Activated CD4-positive, alpha-beta T cell treated with anti-CD3 and anti-CD28 coated beads for 36 hours (primary cell): ENCODE data around the gene ITIH4. TPM values are rescaled to one million over a fixed set of nuclear protein-coding genes. Genes with fewer than 3 reads are reported as not detected.

Experiments used
- ATAC-seq: fragments of 200-7000 bp; cut with Tn5 transposase; one replicate; pipeline ENCODE4 v1.10.0; 2021; ENCODE audit warnings: mild to moderate bottlenecking, moderate library complexity
- CTCF ChIA-PET: fragments of 350-600 bp; sonication (Branson Sonifier 250); formaldehyde crosslinking; loops from one replicate; lab custom pipeline; 2021; ENCODE audit warnings: antibody characterized with exemption; lab: Charles Lee
- POLR2A ChIA-PET: fragments of 350-600 bp; sonication (Branson Sonifier 250); formaldehyde crosslinking; loops from one replicate; lab custom pipeline; 2021; ENCODE audit warnings: antibody characterized with exemption, inconsistent platforms; lab: Charles Lee
- DNase-seq: peaks from one replicate; pipeline ENCODE4 v3.0.0-alpha.2; 2020
- H3K27ac Mint-ChIP-seq: one replicate; pipeline ENCODE4 v1.8.0; 2021; ENCODE audit warnings: mixed read lengths
- H3K27me3 Mint-ChIP-seq: one replicate; pipeline ENCODE4 v1.8.0; 2021; ENCODE audit warnings: mixed read lengths
- H3K36me3 Mint-ChIP-seq: one replicate; pipeline ENCODE4 v1.8.0; 2021; ENCODE audit warnings: low read depth, mixed read lengths
- H3K4me1 Mint-ChIP-seq: one replicate; pipeline ENCODE4 v1.8.0; 2021; ENCODE audit warnings: mixed read lengths
- H3K4me3 Mint-ChIP-seq: one replicate; pipeline ENCODE4 v1.8.0; 2021; ENCODE audit warnings: mild to moderate bottlenecking, moderate library complexity, mixed read lengths
- H3K9me3 Mint-ChIP-seq: one replicate; pipeline ENCODE4 v1.8.0; 2021; ENCODE audit warnings: low read depth, mixed read lengths
- intact Hi-C, 2 experiments: fragments of 100-400 bp; cut with DNase I in 1 of 2; cut with micrococcal nuclease in 1 of 2; formaldehyde crosslinking; loops; one replicate each; pipeline versions ENCODE4 v1.14.2 to v1.15.1; 2022 to 2024; cut with DNase I, micrococcal nuclease
- total RNA-seq, 2 experiments: library from RNA; stranded (reverse); gene quantifications; one replicate each; pipeline ENCODE4 v1.2.3, GENCODE V29; 2021

Gene ITIH4
- total RNA-seq, 2 experiments from 2014 or later, result 4.0 to 6.5 TPM

DNA sequence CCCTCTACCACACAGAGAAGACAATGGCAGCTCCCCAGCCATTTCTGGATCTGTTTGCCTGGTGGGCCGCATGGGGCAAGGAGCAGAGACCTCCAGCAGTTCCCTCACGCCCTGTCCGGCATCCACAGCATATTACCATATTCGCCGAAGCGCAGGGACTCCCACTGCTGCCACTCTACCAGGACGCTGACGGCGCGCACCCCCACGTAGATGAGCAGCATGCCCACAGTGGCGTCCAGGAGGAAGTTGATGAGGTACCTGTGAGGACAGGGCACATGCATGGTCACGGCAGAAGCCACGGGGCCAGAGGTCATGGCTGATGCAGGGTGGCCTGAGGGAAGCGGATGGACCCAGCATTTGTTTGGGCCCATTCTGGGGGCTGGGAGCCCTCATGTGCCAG is 19.2 kb upstream of the ITIH4 start:
- CTCF ChIA-PET, result interaction anchor here (1.0 to 3.5 kb wide), 2 partner anchors 12 to 84 kb away, joined by 3 to 10 read pairs; no protein-coding TSS in a partner anchor
- no peak overlapping the region for H3K4me3 Mint-ChIP-seq
- intact Hi-C loops, result loop anchor here (2.0 to 10.0 kb wide), 4 partner anchors 43 to 347 kb away; no protein-coding TSS in a partner anchor
- no peaks in the 10 kb centered on the region for H3K9me3 Mint-ChIP-seq
- peaks cover 2% of the 10 kb centered on the region for H3K4me1 Mint-ChIP-seq
- ATAC-seq (no peak), DNase-seq (no peak)
- no peaks in the 10 kb centered on the region for H3K27me3 Mint-ChIP-seq
- H3K27ac Mint-ChIP-seq, result no peak overlapping the region
- H3K36me3 Mint-ChIP-seq, result peaks cover 7% of the 10 kb centered on the region
- POLR2A ChIA-PET, result no interaction called here

DNA sequence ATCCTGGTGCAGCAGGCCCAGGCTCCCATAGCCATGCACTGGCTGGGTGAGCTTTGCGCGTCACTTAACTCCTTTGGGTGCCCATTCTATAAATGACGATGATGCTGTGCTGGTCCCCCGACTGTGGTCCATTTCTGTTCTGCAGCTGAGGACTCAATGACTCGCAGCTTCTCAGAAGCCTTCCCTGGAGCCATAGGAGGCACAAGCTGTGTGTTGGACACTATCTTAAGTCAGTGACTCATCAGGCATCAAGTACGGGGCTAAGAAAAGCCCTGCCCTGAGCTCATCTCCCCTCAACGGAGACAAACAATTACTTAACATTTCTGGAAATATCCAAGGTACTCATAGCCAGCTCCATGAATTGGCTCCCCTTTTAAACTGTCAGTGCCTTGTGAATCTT is 18.1 kb upstream of the ITIH4 start:
- ChIA-PET POLR2A (no interaction called here), CTCF (interaction anchor here (0.5 to 3.5 kb wide), 8 partner anchors 9 to 439 kb away, joined by 3 to 10 read pairs (median 4); no protein-coding TSS in a partner anchor)
- no peak overlapping the region for H3K27ac Mint-ChIP-seq
- no peak for DNase-seq
- ATAC-seq, result no peak
- no peak overlapping the region for H3K4me3 Mint-ChIP-seq
- peaks cover 7% of the 10 kb centered on the region for H3K36me3 Mint-ChIP-seq
- intact Hi-C loops, result no loop called here
- H3K27me3 Mint-ChIP-seq, result no peaks in the 10 kb centered on the region
- H3K4me1 Mint-ChIP-seq, result peaks cover 7% of the 10 kb centered on the region
- no peaks in the 10 kb centered on the region for H3K9me3 Mint-ChIP-seq

DNA sequence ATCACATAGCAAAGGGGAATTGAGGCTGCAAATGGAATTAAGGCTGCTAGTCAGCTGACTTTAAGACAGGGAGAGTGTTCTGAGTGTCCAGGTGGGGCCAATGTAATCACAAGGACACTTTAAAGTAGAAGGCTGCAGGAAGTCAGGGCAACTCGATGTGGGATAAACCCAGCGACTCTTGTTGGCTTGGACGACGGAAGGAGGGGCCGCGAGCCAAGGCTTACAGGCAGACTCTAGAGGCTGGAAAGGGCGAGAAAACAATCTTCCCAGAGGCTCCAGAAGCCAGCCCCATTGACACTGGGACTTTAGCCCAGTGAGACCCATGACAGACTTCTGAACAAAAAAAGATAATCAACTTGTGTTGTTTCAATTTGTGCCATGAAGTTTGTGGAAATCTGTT is 17.3 kb upstream of the ITIH4 start:
- H3K27me3 Mint-ChIP-seq, result no peaks in the 10 kb centered on the region
- H3K4me3 Mint-ChIP-seq, result no peak overlapping the region
- intact Hi-C loops, result no loop called here
- H3K4me1 Mint-ChIP-seq, result peaks cover 7% of the 10 kb centered on the region
- CTCF ChIA-PET, result interaction anchor here (0.6 to 3.5 kb wide), 5 partner anchors 8 to 263 kb away, joined by 3 to 10 read pairs (median 4); no protein-coding TSS in a partner anchor
- no peak overlapping the region for H3K27ac Mint-ChIP-seq
- no peak for ATAC-seq
- no peaks in the 10 kb centered on the region for H3K9me3 Mint-ChIP-seq
- POLR2A ChIA-PET, result no interaction called here
- no peak for DNase-seq
- H3K36me3 Mint-ChIP-seq, result peaks cover 7% of the 10 kb centered on the region

DNA sequence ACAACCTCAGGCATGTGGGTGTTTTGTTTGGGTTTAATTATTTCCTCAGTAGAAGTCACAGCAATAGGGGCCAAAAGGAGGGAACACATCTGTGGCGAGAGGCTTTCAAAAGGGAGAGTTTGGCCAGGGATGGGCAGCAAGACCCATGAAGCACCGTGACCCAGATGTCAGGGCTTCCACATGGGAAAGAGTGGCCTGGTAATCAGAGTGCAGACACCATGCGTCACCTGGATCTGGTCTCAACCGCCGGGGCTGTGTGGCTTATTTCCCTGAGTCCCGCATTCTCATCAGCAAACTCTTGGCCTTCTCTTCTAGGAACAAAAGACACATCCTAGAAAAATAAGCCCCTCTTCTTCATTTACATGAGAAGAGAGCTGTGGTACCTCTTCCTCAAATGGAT is 16.8 kb upstream of the ITIH4 start:
- ATAC-seq (no peak), DNase-seq (no peak)
- H3K27ac Mint-ChIP-seq, result no peak overlapping the region
- peaks cover 7% of the 10 kb centered on the region for H3K4me1 Mint-ChIP-seq
- H3K4me3 Mint-ChIP-seq, result no peak overlapping the region
- H3K36me3 Mint-ChIP-seq, result peaks cover 7% of the 10 kb centered on the region
- POLR2A ChIA-PET, result no interaction called here
- CTCF ChIA-PET, result interaction anchor here (0.6 to 3.5 kb wide), 3 partner anchors 10 to 117 kb away, joined by 3 to 10 read pairs (median 3); no protein-coding TSS in a partner anchor
- no peaks in the 10 kb centered on the region for H3K9me3 Mint-ChIP-seq
- H3K27me3 Mint-ChIP-seq, result no peaks in the 10 kb centered on the region
- intact Hi-C loops, result no loop called here

DNA sequence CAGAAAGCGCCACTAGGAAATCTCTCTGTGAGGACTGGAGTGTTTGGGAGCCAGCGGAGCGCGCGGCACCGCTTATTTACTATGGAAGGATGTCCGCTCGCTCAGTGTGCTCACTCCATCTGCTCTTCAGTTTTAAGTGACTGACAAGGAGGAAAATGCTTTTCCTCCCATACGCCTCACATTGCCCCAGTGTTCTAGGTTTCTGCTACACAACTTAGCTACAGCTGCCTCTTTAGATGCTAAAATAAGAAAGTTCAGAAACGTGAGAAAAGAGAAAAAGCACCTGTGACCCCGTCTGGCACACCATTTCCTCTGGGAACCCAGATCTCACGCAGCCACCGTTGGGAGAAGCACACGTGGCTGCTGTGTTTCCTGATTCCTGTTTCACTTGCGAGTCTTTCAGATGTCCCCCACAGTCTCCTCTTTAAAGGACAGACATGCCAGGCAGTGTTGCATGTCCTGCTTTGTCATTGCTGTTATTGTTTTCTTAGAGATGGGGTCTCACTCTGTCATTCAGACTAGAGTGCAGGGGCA is 16.0 kb upstream of the ITIH4 start:
- ChIA-PET POLR2A (no interaction called here), CTCF (interaction anchor here (1.4 to 3.5 kb wide), 4 partner anchors 9 to 225 kb away, joined by 3 to 10 read pairs (median 6); no protein-coding TSS in a partner anchor)
- no peak overlapping the region for H3K27ac Mint-ChIP-seq
- no peaks in the 10 kb centered on the region for H3K27me3 Mint-ChIP-seq
- H3K36me3 Mint-ChIP-seq, result peaks cover 2% of the 10 kb centered on the region
- no peak for ATAC-seq
- DNase-seq, result no peak
- intact Hi-C loops, result no loop called here
- no peaks in the 10 kb centered on the region for H3K9me3 Mint-ChIP-seq
- peaks cover 7% of the 10 kb centered on the region for H3K4me1 Mint-ChIP-seq
- no peak overlapping the region for H3K4me3 Mint-ChIP-seq

DNA sequence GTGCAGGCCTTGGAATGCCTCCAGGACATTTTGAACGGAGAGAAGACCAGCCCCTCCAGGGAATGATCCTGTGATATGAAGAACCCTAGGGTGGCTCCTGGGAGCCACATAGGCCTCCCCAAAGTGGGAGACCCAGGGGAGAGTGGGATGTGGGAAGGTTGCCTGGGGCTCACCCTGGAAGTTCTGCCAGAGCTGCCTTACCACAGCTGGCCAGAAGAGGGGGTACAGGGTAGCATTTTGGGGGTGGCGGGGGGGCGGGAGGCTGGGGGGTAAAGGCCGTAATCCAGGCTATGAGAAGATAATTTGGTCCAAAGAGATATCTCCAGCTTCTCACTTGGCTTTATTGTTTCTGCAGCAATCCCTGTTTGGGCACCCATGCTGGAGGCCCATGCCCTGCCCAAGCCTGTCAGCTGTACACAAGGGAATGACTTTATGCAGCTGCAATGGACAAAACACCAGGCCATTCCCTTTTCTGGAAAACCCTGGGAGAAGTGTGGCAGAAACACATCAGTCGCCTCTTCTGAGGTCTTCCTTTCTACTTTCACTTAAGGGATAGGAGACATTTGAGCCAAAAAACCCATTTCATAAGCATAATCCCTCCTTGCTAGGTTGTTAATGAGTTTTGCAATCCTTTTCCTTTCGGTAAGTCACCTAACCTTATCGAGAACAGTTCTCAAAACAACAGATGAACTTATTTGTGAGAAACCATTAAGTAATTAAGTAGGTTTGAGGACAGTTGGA is 15.4 kb upstream of the ITIH4 start:
- H3K27me3 Mint-ChIP-seq, result no peaks in the 10 kb centered on the region
- intact Hi-C loops, result loop anchor here in 1 of 2 experiments (2.0 kb wide), 1 partner anchor 51 kb away; the partner anchor contains the start of gene STIMATE
- no peaks in the 10 kb centered on the region for H3K9me3 Mint-ChIP-seq
- H3K27ac Mint-ChIP-seq, result no peak overlapping the region
- DNase-seq (peak; percentile 50), ATAC-seq (no peak)
- POLR2A ChIA-PET, result no interaction called here
- CTCF ChIA-PET, result interaction anchor here (1.4 to 3.5 kb wide), 7 partner anchors 9 to 226 kb away, joined by 3 to 10 read pairs (median 6); no protein-coding TSS in a partner anchor
- peaks cover 2% of the 10 kb centered on the region for H3K36me3 Mint-ChIP-seq
- H3K4me1 Mint-ChIP-seq, result peaks cover 7% of the 10 kb centered on the region
- no peak overlapping the region for H3K4me3 Mint-ChIP-seq

DNA sequence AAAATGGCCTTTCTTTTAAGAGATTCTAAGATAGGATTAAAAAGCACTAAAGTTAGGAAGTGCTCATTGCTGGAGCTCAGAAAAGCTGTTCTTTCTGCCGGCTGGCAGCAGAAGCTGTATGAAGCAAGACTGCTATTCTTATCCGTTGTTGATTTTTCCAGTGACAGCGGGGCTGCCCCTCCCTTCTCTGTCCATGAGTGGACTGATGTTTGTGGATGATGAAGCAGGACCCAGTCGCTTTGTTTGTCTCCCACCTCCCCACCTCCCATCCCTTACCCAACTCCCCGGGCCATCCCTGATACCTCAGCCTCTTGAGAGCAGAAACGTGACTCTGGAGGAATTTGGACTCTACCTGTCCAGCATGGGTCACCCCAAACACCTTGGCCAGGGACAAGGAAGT is 14.7 kb upstream of the ITIH4 start:
- CTCF ChIA-PET, result interaction anchor here (0.7 to 2.2 kb wide), 8 partner anchors 8 to 226 kb away, joined by 3 to 9 read pairs (median 5); no protein-coding TSS in a partner anchor
- Mint-ChIP-seq H3K27me3 (no peaks in the 10 kb centered on the region), H3K27ac (no peak overlapping the region), H3K36me3 (peaks cover 3% of the 10 kb centered on the region), H3K9me3 (no peaks in the 10 kb centered on the region), H3K4me3 (no peak overlapping the region), H3K4me1 (peaks cover 7% of the 10 kb centered on the region)
- DNase-seq (no peak), ATAC-seq (no peak)
- intact Hi-C loops, result loop anchor here in 1 of 2 experiments (2.0 kb wide), 1 partner anchor 52 kb away; the partner anchor contains the start of gene STIMATE
- POLR2A ChIA-PET, result no interaction called here

GRCh38 chr3:52844290-52844975 is 14.0 kb upstream of the ITIH4 start:
- Mint-ChIP-seq H3K36me3 (peaks cover 5% of the 10 kb centered on the region), H3K27me3 (no peaks in the 10 kb centered on the region), H3K9me3 (no peaks in the 10 kb centered on the region), H3K4me1 (peaks cover 13% of the 10 kb centered on the region), H3K27ac (no peak overlapping the region), H3K4me3 (no peak overlapping the region)
- intact Hi-C loops, result loop anchor here in 1 of 2 experiments (2.0 kb wide), 1 partner anchor 52 kb away; the partner anchor contains the start of gene STIMATE
- ChIA-PET CTCF (interaction anchor here (0.6 to 2.2 kb wide), 10 partner anchors 8 to 227 kb away, joined by 3 to 9 read pairs (median 4); no protein-coding TSS in a partner anchor), POLR2A (no interaction called here)
- ATAC-seq (no peak), DNase-seq (no peak)

DNA sequence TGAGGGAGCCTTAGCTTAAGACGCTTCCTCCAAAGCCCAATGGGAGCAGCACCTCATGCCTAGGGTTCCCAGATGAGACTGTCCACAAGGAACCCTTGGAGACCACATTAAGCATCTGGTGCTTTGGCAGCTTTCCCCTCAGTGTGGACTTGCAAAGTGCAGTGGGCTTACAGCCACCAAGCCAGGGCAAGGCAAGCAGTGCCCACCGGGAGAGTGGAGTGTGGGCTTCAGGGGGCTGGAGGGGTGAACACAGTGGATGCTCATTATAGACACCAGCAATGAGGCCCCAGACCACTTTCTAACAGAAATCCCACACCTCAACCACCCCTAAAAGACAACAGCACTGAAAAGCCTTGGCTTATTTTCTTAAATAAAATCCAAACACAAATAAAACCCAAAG is 13.4 kb upstream of the ITIH4 start:
- DNase-seq, result no peak
- H3K27me3 Mint-ChIP-seq, result no peaks in the 10 kb centered on the region
- intact Hi-C loops, result loop anchor here in 1 of 2 experiments (2.0 kb wide), 1 partner anchor 53 kb away; the partner anchor contains the start of gene STIMATE
- ATAC-seq, result no peak
- POLR2A ChIA-PET, result interaction anchor here (0.6 kb wide), 1 partner anchor 71 kb away, joined by 3 read pairs; no protein-coding TSS in a partner anchor
- CTCF ChIA-PET, result interaction anchor here (0.6 to 2.2 kb wide), 6 partner anchors 9 to 94 kb away, joined by 3 to 7 read pairs (median 5); no protein-coding TSS in a partner anchor
- H3K4me3 Mint-ChIP-seq, result no peak overlapping the region
- H3K4me1 Mint-ChIP-seq, result peaks cover 16% of the 10 kb centered on the region
- no peak overlapping the region for H3K27ac Mint-ChIP-seq
- no peaks in the 10 kb centered on the region for H3K9me3 Mint-ChIP-seq
- peaks cover 4% of the 10 kb centered on the region for H3K36me3 Mint-ChIP-seq

GRCh38 chr3:52843108-52843865 is 12.8 kb upstream of the ITIH4 start:
- Mint-ChIP-seq H3K27me3 (no peaks in the 10 kb centered on the region), H3K4me1 (peaks cover 22% of the 10 kb centered on the region), H3K27ac (no peak overlapping the region), H3K36me3 (peaks cover 2% of the 10 kb centered on the region), H3K4me3 (no peak overlapping the region), H3K9me3 (no peaks in the 10 kb centered on the region)
- CTCF ChIA-PET, result interaction anchor here (0.6 to 2.2 kb wide), 6 partner anchors 9 to 376 kb away, joined by 3 to 7 read pairs (median 5); no protein-coding TSS in a partner anchor
- ATAC-seq, result no peak
- no peak for DNase-seq
- POLR2A ChIA-PET, result interaction anchor here (0.6 kb wide), 1 partner anchor 71 kb away, joined by 3 read pairs; no protein-coding TSS in a partner anchor
- intact Hi-C loops, result no loop called here
